HCT116 (cell line): ENCODE measurements around the gene SRP19. TPM values are rescaled to one million over a fixed set of nuclear protein-coding genes. Genes with fewer than 3 reads are reported as not detected.

Source experiments
- ATAC-seq: fragments of 200-7000 bp; cut with Tn5 transposase; 2 replicates; pipeline ENCODE4 v1.9.1; 2020; ENCODE audit warnings: mild to moderate bottlenecking, moderate library complexity
- BruUV-seq: library from RNA; stranded (reverse); fragments of 400-500 nt; replicated peaks from 2 replicates; lab custom pipeline; 2021; lab: Mats Ljungman, UMichigan
- CTCF ChIA-PET: fragments of 300-600 bp; sonication (Branson Sonifier 250); formaldehyde crosslinking; loops from one replicate; lab custom pipeline; 2021; ENCODE audit warnings: antibody characterized with exemption; lab: Charles Lee
- POLR2A ChIA-PET: fragments of 300-600, 350-600 bp; sonication (Branson Sonifier 250); formaldehyde crosslinking; loops from one replicate; lab custom pipeline; 2021; ENCODE audit warnings: antibody characterized with exemption; lab: Charles Lee
- RAD21 ChIA-PET, 2 experiments: fragments of 300-600 bp; sonication (Branson Sonifier 250); formaldehyde crosslinking; loops; one replicate each; lab custom pipeline; 2023; ENCODE audit warnings: low total read pairs in 2 of 2; ENCODE audit not compliant: uncharacterized antibody in 2 of 2, unreplicated experiment in 2 of 2, low non-redundant PET in 1 of 2; lab: Charles Lee
- DNase-seq: peaks from one replicate; pipeline ENCODE4 v3.0.0-alpha.2; 2010; ENCODE audit warnings: low read depth, low spot score
- H2AFZ ChIP-seq: fragments of 200-600 bp; shearing (Covaris generic), sonication (generic); 2 replicates; pipeline ENCODE4 v1.6.1; 2017; ENCODE audit warnings: low read depth, mixed run types, mixed read lengths, antibody characterized with exemption, low read length; ENCODE audit not compliant: poor library complexity, severe bottlenecking
- H3K27ac ChIP-seq: 2 replicates; pipeline ENCODE4 v1.5.1; 2012; ENCODE audit warnings: low read depth, low read length
- H3K27me3 ChIP-seq: fragments of 200-600 bp; sonication (generic); 2 replicates; pipeline ENCODE4 v1.6.1; 2016; ENCODE audit warnings: mixed run types, low read length, mixed read lengths; ENCODE audit not compliant: insufficient read depth
- H3K36me3 ChIP-seq, 2 experiments: fragments of 200-500 bp in 1 of 2; fragments of 200-600 bp in 1 of 2; sonication (Bioruptor generic) in 1 of 2; sonication (generic) in 1 of 2; 2 replicates each; pipeline versions ENCODE4 v1.5.1 to v1.6.1; 2014 to 2016; ENCODE audit warnings: low read length in 2 of 2, inconsistent platforms in 1 of 2, mixed read lengths in 1 of 2, mixed run types in 1 of 2; ENCODE audit not compliant: insufficient read depth in 2 of 2, control insufficient read depth in 1 of 2
- H3K4me1 ChIP-seq, 2 experiments: fragments of 200-600 bp in 1 of 2; sonication (generic) in 1 of 2; 2 replicates each; pipeline versions ENCODE4 v1.5.1 to v1.6.1; 2012 to 2017; ENCODE audit warnings: low read length in 2 of 2, inconsistent platforms in 1 of 2, mild to moderate bottlenecking in 1 of 2, mixed read lengths in 1 of 2, mixed run types in 1 of 2, moderate library complexity in 1 of 2; ENCODE audit not compliant: insufficient read depth in 2 of 2, control insufficient read depth in 1 of 2
- H3K4me2 ChIP-seq: fragments of 200-600 bp; sonication (generic); 2 replicates; pipeline ENCODE4 v1.6.1; 2017; ENCODE audit warnings: mixed run types, low read length, mixed read lengths
- H3K4me3 ChIP-seq, 2 experiments: fragments of 200-600 bp in 1 of 2; sonication (generic) in 1 of 2; replicated peaks in 1 of 2; 2 replicates each; pipeline ENCODE4 v1.5.1; 2011 to 2016; ENCODE audit warnings: low read length in 2 of 2, control low read depth in 1 of 2, low read depth in 1 of 2, mild to moderate bottlenecking in 1 of 2, mixed read lengths in 1 of 2, mixed run types in 1 of 2
- H3K79me2 ChIP-seq: fragments of 200-600 bp; sonication (generic); 2 replicates; pipeline ENCODE4 v1.6.1; 2017; ENCODE audit warnings: mild to moderate bottlenecking, mixed run types, low read length, moderate library complexity, mixed read lengths; ENCODE audit not compliant: insufficient read depth
- H3K9ac ChIP-seq: fragments of 200-600 bp; sonication (generic); 2 replicates; pipeline ENCODE4 v1.6.1; 2016; ENCODE audit warnings: low read length, mixed read lengths
- H3K9me2 ChIP-seq: fragments of 200-600 bp; sonication (generic), shearing (Covaris generic); 2 replicates; pipeline ENCODE4 v1.6.1; 2017; ENCODE audit warnings: mixed run types, mild to moderate bottlenecking, moderate library complexity; ENCODE audit not compliant: insufficient read depth
- H3K9me3 ChIP-seq, 2 experiments: fragments of 200-500 bp in 1 of 2; fragments of 200-600 bp in 1 of 2; sonication (Bioruptor generic) in 1 of 2; sonication (generic) in 1 of 2; 2 replicates each; pipeline ENCODE4 v1.6.1; 2014 to 2017; ENCODE audit warnings: low read length in 2 of 2, mixed read lengths in 2 of 2, inconsistent platforms in 1 of 2, low read depth in 1 of 2, mild to moderate bottlenecking in 1 of 2, mixed run types in 1 of 2, moderate library complexity in 1 of 2; ENCODE audit not compliant: control insufficient read depth in 1 of 2, insufficient read depth in 1 of 2
- H4K20me1 ChIP-seq: fragments of 200-600 bp; sonication (generic), shearing (Covaris generic); 2 replicates; pipeline ENCODE4 v1.6.1; 2017; ENCODE audit warnings: mixed run types, mild to moderate bottlenecking, moderate library complexity; ENCODE audit not compliant: insufficient read depth
- CEBPB ChIP-seq: IDR thresholded peaks from 2 replicates; pipeline ENCODE4 v1.6.1; 2012; ENCODE audit warnings: low read depth
- CTCF ChIP-seq, 3 experiments: fragments of 200-600 bp in 1 of 3; sonication (generic) in 1 of 3; IDR thresholded peaks in 2 of 3; conservative IDR thresholded peaks in 1 of 3; 2 replicates each; pipeline ENCODE4 v1.5.1; 2012 to 2017; ENCODE audit warnings: low read depth in 2 of 3, low read length in 2 of 3, antibody characterized with exemption in 1 of 3, borderline replicate concordance in 1 of 3, control low read depth in 1 of 3, mild to moderate bottlenecking in 1 of 3, mixed read lengths in 1 of 3, mixed run types in 1 of 3, moderate library complexity in 1 of 3; ENCODE audit not compliant: insufficient read depth in 1 of 3
- EZH2 ChIP-seq: fragments of 200-600 bp; sonication (generic); IDR thresholded peaks from 2 replicates; pipeline ENCODE4 v1.6.1; 2017; ENCODE audit warnings: antibody characterized with exemption, mixed run types
- EZH2phosphoT487 ChIP-seq: fragments of 200-600 bp; IDR thresholded peaks from 2 replicates; pipeline ENCODE4 v1.6.1; 2018; ENCODE audit warnings: antibody characterized with exemption, borderline replicate concordance
- MAX ChIP-seq: IDR thresholded peaks from 2 replicates; pipeline ENCODE4 v1.6.1; 2012
- SIN3A ChIP-seq: IDR thresholded peaks from 2 replicates; pipeline ENCODE4 v1.6.1; 2012; ENCODE audit warnings: low read depth
- YY1 ChIP-seq: IDR thresholded peaks from 2 replicates; pipeline ENCODE4 v1.6.1; 2011; ENCODE audit warnings: low read length, low read depth, moderate library complexity, mild to moderate bottlenecking; ENCODE audit not compliant: insufficient replicate concordance; ENCODE audit errors: extremely low read depth
- ZFX ChIP-seq: fragments of 450-650 bp; IDR thresholded peaks from 2 replicates; pipeline ENCODE4 v1.6.1; 2017
- intact Hi-C: fragments of 100-400 bp; cut with micrococcal nuclease; formaldehyde crosslinking; loops from 2 replicates; pipeline ENCODE4 v1.10.0; 2022
- total RNA-seq: library from RNA; stranded (reverse); gene quantifications from one replicate; pipeline ENCODE4 v1.2.1, GENCODE V29; 2021; ENCODE audit not compliant: unreplicated experiment

Gene SRP19
- total RNA-seq, 1 experiment from 2014 or later = 45.3 TPM

- H3K36me3 ChIP-seq = peaks cover 43 to 55% of the 10 kb centered on the region in 2 experiments
These were observed 5.7 kb downstream of the SRP19 start for GRCh38 chr5:112866739-112867138.

More at GRCh38 chr5:112866739-112867138, 5.7 kb downstream of the SRP19 start:
- ChIA-PET RAD21 (no interaction called here), CTCF (no interaction called here), POLR2A (no interaction called here)
- no peaks in the 10 kb centered on the region for H3K9me3 ChIP-seq
- intact Hi-C loops = no loop called here
- TF ChIP-seq EZH2phosphoT487 (no peak), EZH2 (no peak), YY1 (no peak), CTCF (IDR thresholded peaks at IDR 0.05 in 2 of 3, conservative IDR thresholded peaks at IDR 0.05 in 1 of 3; ENCODE audit: borderline replicate concordance in 1 of 3, insufficient read depth in 1 of 3, low read depth in 2 of 3, low read length in 2 of 3) (no peak), ZFX (no peak), MAX (no peak), CEBPB (no peak), SIN3A (no peak)
- H3K9ac ChIP-seq = no peak overlapping the region
- no TSS peak for BruUV-seq
- no peak overlapping the region for H3K4me2 ChIP-seq
- ATAC-seq (no peak), DNase-seq (no peak)
- H3K9me2 ChIP-seq = no peaks in the 10 kb centered on the region
- H3K79me2 ChIP-seq = peaks cover 49% of the 10 kb centered on the region
- H3K4me1 ChIP-seq = peaks cover 4 to 13% of the 10 kb centered on the region in 2 experiments; a peak in 3 of 4 replicates
- H3K27me3 ChIP-seq = no peaks in the 10 kb centered on the region
- no peak overlapping the region for H3K27ac ChIP-seq
- no peaks in the 10 kb centered on the region; the same call in 1 of the 2 replicates for H4K20me1 ChIP-seq
- no peak overlapping the region for H3K4me3 ChIP-seq
- H2AFZ ChIP-seq = no peak overlapping the region
